Activated B cell treated with CpG ODN at 0.5 μM for 24 hours (primary cell): ENCODE data around the gene JPH3. TPM values are rescaled to one million over a fixed set of nuclear protein-coding genes. Genes with fewer than 3 reads are reported as not detected.
"Not testable (repeated sequence)": the region's sequence is repeated elsewhere in the genome, so short reads cannot be mapped to it uniquely, and the experiment has no call there.

Experiments used
- ATAC-seq: fragments of 200-7000 bp; cut with Tn5 transposase; one replicate; pipeline ENCODE4 v1.10.0; 2021; ENCODE audit warnings: low read depth, mild to moderate bottlenecking, moderate library complexity
- CTCF ChIA-PET: fragments of 350-600 bp; sonication (Branson Sonifier 250); formaldehyde crosslinking; loops from one replicate; lab custom pipeline; 2021; ENCODE audit warnings: antibody characterized with exemption; lab: Charles Lee
- POLR2A ChIA-PET: fragments of 350-600 bp; sonication (Branson Sonifier 250); formaldehyde crosslinking; loops from one replicate; lab custom pipeline; 2021; ENCODE audit warnings: antibody characterized with exemption; lab: Charles Lee
- DNase-seq: peaks from one replicate; pipeline ENCODE4 v3.0.0; 2022
- H3K27ac Mint-ChIP-seq: one replicate; pipeline ENCODE4 v1.8.0; 2020; ENCODE audit warnings: mixed read lengths
- H3K27me3 Mint-ChIP-seq: one replicate; pipeline ENCODE4 v1.8.0; 2021; ENCODE audit warnings: mixed read lengths
- H3K36me3 Mint-ChIP-seq: one replicate; pipeline ENCODE4 v1.8.0; 2021; ENCODE audit warnings: low read depth, mixed read lengths
- H3K4me1 Mint-ChIP-seq: one replicate; pipeline ENCODE4 v1.8.0; 2021; ENCODE audit warnings: mixed read lengths
- H3K4me3 Mint-ChIP-seq: one replicate; pipeline ENCODE4 v1.8.0; 2020; ENCODE audit warnings: mild to moderate bottlenecking, mixed read lengths
- H3K9me3 Mint-ChIP-seq: one replicate; pipeline ENCODE4 v1.8.0; 2020; ENCODE audit warnings: mixed read lengths
- intact Hi-C: fragments of 100-400 bp; cut with micrococcal nuclease; formaldehyde crosslinking; loops from one replicate; pipeline ENCODE4 v1.15.1; 2024
- total RNA-seq: library from RNA; stranded (reverse); gene quantifications from 2 replicates; pipeline ENCODE4 v1.2.3, GENCODE V29; 2022
- TF ChIP-seq, protein P1 (sequence below): fragments of 200-600 bp; IDR thresholded peaks from one replicate; pipeline ENCODE4 v1.8.0; 2022; ENCODE audit warnings: antibody characterized with exemption, mild to moderate bottlenecking

The JPH3 gene
- total RNA-seq, 1 donor from 2014 or later, result not detected

DNA sequence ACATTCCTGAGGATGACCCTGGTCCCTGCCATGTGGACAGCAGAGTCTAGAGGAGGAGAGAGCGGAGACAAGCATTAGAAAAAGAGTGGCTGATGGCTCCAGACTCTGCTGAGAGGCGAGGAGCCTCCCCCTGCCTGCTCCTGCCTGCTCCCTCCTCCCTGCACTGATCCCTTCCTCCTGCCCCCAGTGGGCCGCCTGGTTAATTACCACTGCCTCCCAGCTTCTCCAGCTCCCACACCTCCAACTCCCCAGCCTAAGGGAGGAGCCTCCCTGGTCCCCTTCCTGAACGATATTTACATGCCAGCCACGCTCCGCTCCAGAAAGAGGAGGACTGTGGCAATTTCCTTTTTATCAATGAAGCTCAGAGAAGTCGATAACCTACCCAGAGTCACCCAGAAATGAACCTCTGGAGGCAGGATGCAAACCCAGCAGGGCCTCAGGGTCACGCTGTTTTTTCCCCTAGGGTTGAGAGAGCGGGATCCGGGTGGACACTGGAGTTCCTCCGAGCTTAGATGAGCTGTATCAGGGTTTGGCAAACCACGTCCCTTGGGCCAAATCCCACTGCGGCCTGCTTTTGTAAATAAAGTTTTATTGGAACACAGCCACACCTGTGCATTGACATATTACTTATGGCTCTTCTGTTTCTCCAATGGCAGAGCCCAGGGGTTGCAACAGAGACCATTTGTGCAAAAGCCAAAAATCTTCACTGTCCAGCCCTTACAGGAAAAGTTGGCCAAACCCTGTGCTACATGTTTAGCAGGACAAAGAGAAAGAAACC lies 27.1 kb upstream of the JPH3 start:
- intact Hi-C loops, result no loop called here
- POLR2A ChIA-PET, result no interaction called here

DNA sequence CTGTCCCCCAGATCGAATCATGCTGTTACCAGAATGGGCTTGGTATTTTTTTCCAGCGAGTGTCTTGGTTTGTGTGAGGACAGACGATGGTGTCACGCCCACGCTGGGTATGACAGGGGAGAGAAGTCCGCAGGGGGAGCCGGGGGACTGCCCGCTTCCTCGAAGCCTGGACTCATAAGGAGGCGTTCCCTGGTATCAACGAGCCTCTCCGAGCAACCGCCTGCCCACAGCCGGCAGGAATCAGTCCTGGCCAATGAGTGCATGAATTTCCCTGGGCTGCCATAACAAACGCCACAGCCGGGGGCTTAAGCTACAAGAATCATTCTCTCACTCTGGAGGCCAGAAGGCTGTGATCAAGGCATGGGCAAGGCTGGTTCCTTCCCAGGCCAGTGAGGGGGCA lies 26.1 kb upstream of the JPH3 start:
- no peaks in the 10 kb centered on the region for H3K9me3 Mint-ChIP-seq
- no peak for DNase-seq
- H3K4me1 Mint-ChIP-seq, result no peaks in the 10 kb centered on the region
- H3K36me3 Mint-ChIP-seq, result no peaks in the 10 kb centered on the region
- intact Hi-C loops, result no loop called here
- H3K27ac Mint-ChIP-seq, result no peak overlapping the region
- POLR2A ChIA-PET, result no interaction called here
- TF ChIP-seq, protein P1, sequence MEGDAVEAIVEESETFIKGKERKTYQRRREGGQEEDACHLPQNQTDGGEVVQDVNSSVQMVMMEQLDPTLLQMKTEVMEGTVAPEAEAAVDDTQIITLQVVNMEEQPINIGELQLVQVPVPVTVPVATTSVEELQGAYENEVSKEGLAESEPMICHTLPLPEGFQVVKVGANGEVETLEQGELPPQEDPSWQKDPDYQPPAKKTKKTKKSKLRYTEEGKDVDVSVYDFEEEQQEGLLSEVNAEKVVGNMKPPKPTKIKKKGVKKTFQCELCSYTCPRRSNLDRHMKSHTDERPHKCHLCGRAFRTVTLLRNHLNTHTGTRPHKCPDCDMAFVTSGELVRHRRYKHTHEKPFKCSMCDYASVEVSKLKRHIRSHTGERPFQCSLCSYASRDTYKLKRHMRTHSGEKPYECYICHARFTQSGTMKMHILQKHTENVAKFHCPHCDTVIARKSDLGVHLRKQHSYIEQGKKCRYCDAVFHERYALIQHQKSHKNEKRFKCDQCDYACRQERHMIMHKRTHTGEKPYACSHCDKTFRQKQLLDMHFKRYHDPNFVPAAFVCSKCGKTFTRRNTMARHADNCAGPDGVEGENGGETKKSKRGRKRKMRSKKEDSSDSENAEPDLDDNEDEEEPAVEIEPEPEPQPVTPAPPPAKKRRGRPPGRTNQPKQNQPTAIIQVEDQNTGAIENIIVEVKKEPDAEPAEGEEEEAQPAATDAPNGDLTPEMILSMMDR, result no peak
- H3K4me3 Mint-ChIP-seq, result no peak overlapping the region
- peaks cover 21% of the 10 kb centered on the region for H3K27me3 Mint-ChIP-seq
- CTCF ChIA-PET, result no interaction called here
- no peak for ATAC-seq

More for the DNA sequence above, 27.1 kb upstream of the JPH3 start:
- no peak overlapping the region for H3K4me3 Mint-ChIP-seq
- CTCF ChIA-PET, result no interaction called here
- H3K27ac Mint-ChIP-seq, result no peak overlapping the region
- H3K4me1 Mint-ChIP-seq, result no peaks in the 10 kb centered on the region
- H3K27me3 Mint-ChIP-seq, result peaks cover 17% of the 10 kb centered on the region
- H3K9me3 Mint-ChIP-seq, result no peaks in the 10 kb centered on the region
- DNase-seq (no peak), ATAC-seq (no peak)
- no peaks in the 10 kb centered on the region for H3K36me3 Mint-ChIP-seq
- TF ChIP-seq, protein P1, result no peak

DNA sequence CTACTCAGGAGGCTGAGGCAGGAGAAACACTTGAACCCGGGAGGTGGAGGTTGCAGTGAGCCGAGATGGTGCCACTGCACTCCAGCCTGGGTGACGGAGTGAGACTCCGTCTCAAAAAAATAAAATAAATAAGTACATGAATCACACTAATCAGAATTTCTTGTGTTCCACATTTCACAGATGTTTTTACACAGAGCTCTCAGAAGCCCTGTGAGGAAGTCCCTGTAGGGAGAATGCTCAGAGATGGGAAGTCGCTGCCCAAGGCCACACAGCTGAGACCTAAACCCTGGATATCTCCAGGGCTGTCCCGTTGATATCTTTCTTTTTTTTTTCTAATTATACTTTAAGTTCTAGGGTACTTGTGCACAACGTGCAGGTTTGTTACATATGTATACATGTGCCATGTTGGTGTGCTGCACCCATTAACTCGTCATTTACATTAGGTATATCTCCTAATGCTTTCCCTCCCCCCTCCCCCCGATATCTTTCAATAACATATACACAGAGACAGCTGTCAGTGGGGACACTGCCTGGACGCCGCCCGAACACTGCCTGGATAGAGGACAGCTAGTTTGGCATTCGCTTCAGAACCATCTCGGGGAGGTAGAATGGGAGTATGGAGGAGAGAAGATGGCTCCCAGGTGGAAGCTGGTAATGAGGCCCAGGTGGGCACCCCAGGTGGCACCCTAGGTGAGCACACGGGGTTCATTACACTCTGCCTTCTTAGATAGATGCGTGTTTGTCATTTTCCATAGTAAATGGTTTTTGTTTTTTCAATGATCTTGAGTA lies 24.0 kb upstream of the JPH3 start:
- H3K27me3 Mint-ChIP-seq, result peaks cover 31% of the 10 kb centered on the region
- DNase-seq, H3K9me3 Mint-ChIP-seq, H3K4me3 Mint-ChIP-seq, H3K4me1 Mint-ChIP-seq, H3K36me3 Mint-ChIP-seq, intact Hi-C loops, ATAC-seq, H3K27ac Mint-ChIP-seq, CTCF ChIA-PET, POLR2A ChIA-PET: not testable (repeated sequence)

DNA sequence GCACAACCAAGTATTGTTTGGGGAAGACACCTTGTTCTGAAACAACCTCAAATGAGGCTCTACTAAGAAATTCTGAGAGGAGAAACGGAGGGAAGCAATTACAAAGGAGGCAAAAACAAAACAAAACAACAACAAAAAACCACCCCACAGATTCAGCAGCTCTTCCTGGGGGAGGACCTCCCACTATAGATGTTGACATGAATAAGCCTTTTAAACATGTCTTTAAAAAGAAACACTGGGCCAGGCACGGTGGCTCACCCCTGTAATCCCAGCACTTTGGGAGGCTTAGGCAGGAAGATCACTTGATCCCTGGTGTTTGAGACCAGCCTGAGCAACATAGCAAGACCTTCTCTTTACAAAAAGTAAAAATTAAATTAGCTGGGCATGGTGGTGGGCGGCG lies 22.6 kb upstream of the JPH3 start:
- TF ChIP-seq, protein P1, result no peak
- ChIA-PET CTCF (no interaction called here), POLR2A (no interaction called here)
- H3K4me3 Mint-ChIP-seq, result no peak overlapping the region
- peaks cover 34% of the 10 kb centered on the region for H3K27me3 Mint-ChIP-seq
- no peaks in the 10 kb centered on the region for H3K36me3 Mint-ChIP-seq
- H3K27ac Mint-ChIP-seq, result no peak overlapping the region
- H3K4me1 Mint-ChIP-seq, result no peaks in the 10 kb centered on the region
- intact Hi-C loops, result no loop called here
- no peak for ATAC-seq
- DNase-seq, result no peak
- H3K9me3 Mint-ChIP-seq, result no peaks in the 10 kb centered on the region

DNA sequence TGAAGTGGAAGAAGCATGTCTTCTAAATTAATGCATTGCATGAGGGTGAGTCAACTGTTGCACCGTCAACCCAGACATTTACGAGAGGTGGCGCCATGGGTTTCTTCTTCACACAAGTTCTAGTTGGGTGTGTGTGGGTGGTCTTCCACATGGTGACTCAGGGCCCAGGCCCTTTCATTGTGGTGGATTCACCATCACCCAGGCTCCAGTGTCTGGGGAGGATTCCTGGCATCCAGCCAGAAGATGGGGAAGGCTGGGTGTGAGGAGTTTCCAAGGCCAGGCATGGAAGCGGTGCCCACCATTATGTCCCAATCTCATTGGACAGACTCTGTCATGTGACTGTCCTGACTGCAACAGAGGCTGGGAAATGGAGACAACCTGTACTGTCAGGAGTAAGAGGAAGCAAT lies 21.4 kb upstream of the JPH3 start:
- Mint-ChIP-seq H3K27me3 (peaks cover 33% of the 10 kb centered on the region), H3K36me3 (no peaks in the 10 kb centered on the region), H3K4me1 (no peaks in the 10 kb centered on the region), H3K4me3 (no peak overlapping the region), H3K9me3 (no peaks in the 10 kb centered on the region), H3K27ac (no peak overlapping the region)
- TF ChIP-seq, protein P1, result no peak
- intact Hi-C loops, result no loop called here
- ChIA-PET POLR2A (no interaction called here), CTCF (no interaction called here)
- ATAC-seq (no peak), DNase-seq (no peak)
